HG03175 (cell line): ENCODE data around the gene RPL10A.
"Not testable (repeated sequence)": the region's sequence is repeated elsewhere in the genome, so short reads cannot be mapped to it uniquely, and the experiment has no call there.

Source experiments
- ATAC-seq: cut with Tn5 transposase; IDR thresholded peaks from one replicate; pipeline ENCODE4 v1.9.1; 2021; ENCODE audit warnings: mild to moderate bottlenecking, moderate library complexity; ENCODE audit not compliant: unreplicated experiment

Gene RPL10A

DNA sequence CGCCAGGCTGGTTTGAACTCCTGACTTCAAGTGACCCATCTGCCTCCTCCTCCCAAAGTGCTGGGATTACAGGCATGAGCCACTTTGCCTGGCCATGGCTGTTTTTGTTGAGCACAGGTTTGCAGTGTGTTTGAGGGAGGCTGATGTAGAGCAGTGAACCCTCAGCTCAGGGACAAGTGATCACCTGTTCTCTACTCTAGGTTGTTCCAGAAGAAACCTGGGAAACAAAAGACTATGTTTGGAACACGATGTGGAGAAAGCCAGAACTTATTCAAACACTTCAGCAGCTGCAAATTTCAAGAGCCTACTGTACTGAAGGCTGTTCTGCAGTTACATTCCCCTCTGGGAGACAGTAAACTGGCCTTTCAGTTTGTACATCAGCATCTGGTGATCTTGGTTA lies 39.8 kb downstream of the RPL10A start:
- ATAC-seq, result no peak

GRCh38 chr6:35508542-35508941 lies 40.3 kb downstream of the RPL10A start:
- no peak for ATAC-seq

GRCh38 chr6:35510916-35511561 lies 42.8 kb downstream of the RPL10A start:
- ATAC-seq, result no peak

DNA sequence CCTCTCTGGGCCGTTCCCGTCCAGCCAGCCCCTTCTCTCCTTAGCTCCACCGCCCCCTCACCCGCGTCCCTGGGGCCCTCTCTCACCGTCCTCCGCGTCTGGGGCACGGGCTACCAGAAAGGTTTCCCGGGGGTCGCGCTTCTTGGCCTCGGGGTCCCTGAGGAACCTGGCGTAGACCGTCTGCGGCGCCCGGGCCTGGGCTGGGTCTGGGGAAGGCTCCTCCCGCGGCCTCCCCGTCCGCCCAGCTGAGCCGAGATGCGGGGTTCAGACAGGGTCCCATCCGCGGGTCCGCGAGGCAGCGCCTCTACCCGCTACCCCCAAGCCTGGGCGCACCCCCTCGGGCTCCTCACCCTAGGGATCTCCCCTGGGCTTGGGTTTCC lies 43.4 kb downstream of the RPL10A start:
- no peak for ATAC-seq

- ATAC-seq, result no peak
Measured at GRCh38 chr6:35512006-35512405, 43.8 kb downstream of the RPL10A start.

DNA sequence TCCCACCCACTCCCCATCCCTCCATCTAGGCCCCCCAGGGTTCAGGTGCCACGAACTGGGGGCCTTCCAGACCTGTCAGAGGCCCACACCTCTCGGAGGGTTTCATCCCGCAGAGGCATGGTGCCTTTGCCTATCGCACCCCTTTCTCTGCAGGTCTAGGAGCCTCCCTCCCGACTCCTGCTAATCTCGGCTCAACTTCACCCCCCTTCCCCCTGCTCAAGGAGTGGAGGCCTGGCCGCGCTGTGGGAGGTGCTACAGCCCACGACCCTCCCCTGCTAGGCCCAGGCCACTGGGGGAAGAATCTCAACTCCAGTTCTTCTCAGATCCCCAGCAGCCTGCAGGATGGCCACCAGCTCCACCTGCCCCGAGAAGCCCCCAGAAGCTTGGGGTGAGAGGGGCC lies 44.5 kb downstream of the RPL10A start, which contains the start of gene TULP1:
Gene TULP1 (minus strand): TSS at position 157 of the 400 bp plus-strand sequence. CDS start 38 bp downstream, at position 119.
- no peak for ATAC-seq

DNA sequence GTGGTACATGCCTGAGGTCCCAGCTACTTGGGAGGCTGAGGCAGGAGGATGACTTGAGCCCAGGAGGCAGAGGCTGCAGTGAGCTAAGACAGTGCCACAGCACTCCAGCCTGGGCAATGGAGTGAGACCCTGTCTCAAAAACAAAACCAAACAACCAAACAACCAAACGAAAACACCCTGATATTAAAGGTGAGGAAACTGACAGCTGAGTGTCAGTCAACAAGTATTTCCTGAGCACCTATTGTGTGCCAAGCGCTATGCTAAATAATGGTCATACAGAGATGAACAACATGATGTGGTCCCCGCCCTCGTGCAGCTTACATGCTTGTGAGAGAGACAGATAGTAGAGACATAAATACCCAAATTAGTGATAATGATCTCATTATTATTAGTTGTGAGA lies 46.4 kb downstream of the RPL10A start:
- no peak for ATAC-seq

DNA sequence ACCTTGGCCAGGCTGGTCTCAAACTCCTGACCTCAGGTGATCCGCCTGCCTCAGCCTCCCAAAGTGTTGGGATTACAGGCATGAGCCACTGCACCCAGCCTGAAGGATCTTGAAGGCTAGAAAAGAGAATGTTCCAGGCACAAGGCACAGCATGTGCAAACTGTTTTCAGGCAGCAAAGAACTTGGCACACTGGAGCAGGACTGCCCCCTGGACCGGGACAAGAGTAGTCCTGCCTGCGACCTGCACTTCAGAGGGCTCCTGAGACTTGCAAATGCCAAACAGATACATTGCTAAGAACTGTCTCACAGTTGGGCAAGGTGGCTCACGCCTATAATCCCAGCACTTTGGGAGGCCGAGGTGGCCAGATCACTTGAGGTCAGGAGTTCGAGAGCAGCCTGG lies 47.7 kb downstream of the RPL10A start:
- ATAC-seq, result not testable (repeated sequence)

DNA sequence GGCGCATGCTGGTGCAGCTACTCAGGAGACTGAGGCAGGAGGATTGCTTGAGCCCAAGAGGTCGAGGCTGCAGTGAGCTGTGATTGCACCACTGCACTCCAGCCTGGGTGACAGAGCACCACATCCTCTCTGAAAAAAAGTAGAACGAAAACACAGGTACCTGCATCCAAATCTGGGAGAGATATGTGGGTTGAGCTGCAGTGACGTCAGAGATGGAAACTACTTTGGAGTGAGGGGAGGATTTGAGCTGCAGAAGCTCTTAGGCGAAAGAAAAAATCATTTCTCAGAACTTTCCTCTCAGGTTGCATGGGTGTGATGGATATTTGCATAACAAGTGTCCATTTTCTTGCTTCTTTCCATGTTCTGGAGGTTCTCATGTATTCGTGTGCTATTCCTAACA lies 48.5 kb downstream of the RPL10A start:
- ATAC-seq, result no peak

- not testable (repeated sequence) for ATAC-seq
Measured at GRCh38 chr6:35517978-35518377, 49.8 kb downstream of the RPL10A start.

- ATAC-seq, result no peak
Measured at GRCh38 chr6:35518566-35519312, 50.5 kb downstream of the RPL10A start.

GRCh38 chr6:35519313-35520015 lies 51.3 kb downstream of the RPL10A start:
- ATAC-seq, result no peak
